IMR-90 (cell line): ENCODE results near the gene TTC7B. TPM values are rescaled to one million over a fixed set of nuclear protein-coding genes. Genes with fewer than 3 reads are reported as not detected.

Source experiments
- ATAC-seq: fragments of 200-7000 bp; cut with Tn5 transposase; 2 replicates; pipeline ENCODE4 v1.9.1; 2020; ENCODE audit warnings: low read depth, mild to moderate bottlenecking, moderate library complexity
- BruUV-seq: library from RNA; stranded (reverse); fragments of 400-500 nt; replicated peaks from 2 replicates; lab custom pipeline; 2021; lab: Mats Ljungman, UMichigan
- CTCF ChIA-PET: fragments of 300-600 bp; formaldehyde crosslinking; extraction: SDS; loops from one replicate; lab custom pipeline; 2021; ENCODE audit warnings: antibody characterized with exemption; lab: Yijun Ruan, JAX
- POLR2A ChIA-PET: fragments of 300-600 bp; sonication (Branson Sonifier 250); formaldehyde crosslinking; loops from one replicate; lab custom pipeline; 2022; ENCODE audit warnings: antibody characterized with exemption; ENCODE audit not compliant: unreplicated experiment; lab: Charles Lee
- DNase-seq: peaks from one replicate; pipeline ENCODE4 v3.0.0; 2013
- H2AFZ ChIP-seq: replicated peaks from 2 replicates; pipeline ENCODE3; 2013; ENCODE audit warnings: low read length, mild to moderate bottlenecking; ENCODE audit not compliant: poor library complexity
- H2AK5ac ChIP-seq: 2 replicates; pipeline ENCODE4 v1.6.1; 2013; ENCODE audit warnings: low read depth, low read length, inconsistent platforms
- H2AK9ac ChIP-seq: replicated peaks from 2 replicates; pipeline ENCODE3; 2013; ENCODE audit warnings: mild to moderate bottlenecking, low read depth, low read length, moderate library complexity; ENCODE audit not compliant: poor library complexity
- H2BK120ac ChIP-seq: 2 replicates; pipeline ENCODE4 v1.6.1; 2013; ENCODE audit warnings: low read depth, low read length, inconsistent platforms
- H2BK15ac ChIP-seq: 3 replicates; pipeline ENCODE4 v1.6.1; 2013; ENCODE audit warnings: low read depth, low read length, inconsistent platforms
- H2BK20ac ChIP-seq: 2 replicates; pipeline ENCODE4 v1.6.1; 2013; ENCODE audit warnings: low read depth, mild to moderate bottlenecking, inconsistent platforms, low read length, moderate library complexity
- H2BK5ac ChIP-seq: 2 replicates; pipeline ENCODE4 v1.6.1; 2013; ENCODE audit warnings: mild to moderate bottlenecking, low read depth, low read length, inconsistent platforms; ENCODE audit not compliant: poor library complexity, severe bottlenecking
- H3K14ac ChIP-seq: replicated peaks from 2 replicates; pipeline ENCODE4 v1.6.1; 2013; ENCODE audit warnings: low read depth, low read length, inconsistent platforms
- H3K18ac ChIP-seq: 2 replicates; pipeline ENCODE4 v1.6.1; 2013; ENCODE audit warnings: low read depth, low read length, control low read depth
- H3K23ac ChIP-seq: 2 replicates; pipeline ENCODE4 v1.6.1; 2013; ENCODE audit warnings: low read depth, low read length, inconsistent platforms
- H3K27ac ChIP-seq: 2 replicates; pipeline ENCODE4 v1.5.1; 2013; ENCODE audit warnings: mild to moderate bottlenecking, control low read depth, low read length; ENCODE audit not compliant: insufficient read depth
- H3K27me3 ChIP-seq: 2 replicates; pipeline ENCODE4 v1.6.1; 2013; ENCODE audit warnings: low read length; ENCODE audit not compliant: control insufficient read depth, insufficient read depth
- H3K36me3 ChIP-seq: 2 replicates; pipeline ENCODE4 v1.6.1; 2013; ENCODE audit warnings: low read length, mixed read lengths; ENCODE audit not compliant: control insufficient read depth, insufficient read depth
- H3K4ac ChIP-seq: 2 replicates; pipeline ENCODE4 v1.6.1; 2013; ENCODE audit warnings: low read depth, low read length, inconsistent platforms
- H3K4me1 ChIP-seq: 2 replicates; pipeline ENCODE4 v1.6.1; 2013; ENCODE audit warnings: low read length, mixed read lengths; ENCODE audit not compliant: control insufficient read depth, insufficient read depth
- H3K4me2 ChIP-seq: 2 replicates; pipeline ENCODE4 v1.6.1; 2013; ENCODE audit warnings: low read depth, mild to moderate bottlenecking, control low read depth, low read length, moderate library complexity
- H3K4me3 ChIP-seq: 2 replicates; pipeline ENCODE4 v1.5.1; 2013; ENCODE audit warnings: low read depth, mild to moderate bottlenecking, control low read depth, low read length, moderate library complexity; ENCODE audit not compliant: insufficient read depth
- H3K56ac ChIP-seq: 2 replicates; pipeline ENCODE4 v1.6.1; 2013; ENCODE audit warnings: low read length, inconsistent platforms; ENCODE audit not compliant: insufficient read depth; ENCODE audit errors: extremely low read depth
- H3K79me1 ChIP-seq, 2 experiments: 2 replicates each; pipeline ENCODE4 v1.6.1; 2013; ENCODE audit warnings: low read length in 2 of 2, inconsistent platforms in 1 of 2, low read depth in 1 of 2
- H3K9ac ChIP-seq: 2 replicates; pipeline ENCODE4 v1.6.1; 2013; ENCODE audit warnings: low read depth, low read length, control low read depth
- H3K9me1 ChIP-seq: 2 replicates; pipeline ENCODE4 v1.6.1; 2013; ENCODE audit warnings: low read length, inconsistent platforms; ENCODE audit not compliant: insufficient read depth
- H3K9me3 ChIP-seq: 2 replicates; pipeline ENCODE4 v1.6.1; 2013; ENCODE audit warnings: low read length; ENCODE audit not compliant: control insufficient read depth, insufficient read depth
- H4K20me1 ChIP-seq: 2 replicates; pipeline ENCODE4 v1.6.1; 2013; ENCODE audit warnings: low read length, inconsistent platforms; ENCODE audit not compliant: insufficient read depth
- H4K5ac ChIP-seq: 2 replicates; pipeline ENCODE4 v1.6.1; 2013; ENCODE audit warnings: mild to moderate bottlenecking, low read depth, low read length, control low read depth
- H4K8ac ChIP-seq, 2 experiments: 2 replicates each; pipeline ENCODE4 v1.6.1; 2013; ENCODE audit warnings: low read depth in 2 of 2, low read length in 2 of 2, control low read depth in 1 of 2, inconsistent platforms in 1 of 2
- H4K91ac ChIP-seq: 2 replicates; pipeline ENCODE4 v1.6.1; 2013; ENCODE audit warnings: low read depth, low read length, inconsistent platforms; ENCODE audit not compliant: insufficient read depth
- BHLHE40 ChIP-seq: fragments of 150-350 bp; IDR thresholded peaks from 2 replicates; pipeline ENCODE4 v1.6.1; 2016; ENCODE audit warnings: mild to moderate bottlenecking, low read depth, low read length
- CEBPB ChIP-seq: IDR thresholded peaks from 2 replicates; pipeline ENCODE4 v1.6.1; 2012; ENCODE audit warnings: low read depth, low read length, improper control_type of control experiment
- CHD1 ChIP-seq: IDR thresholded peaks from 2 replicates; pipeline ENCODE4 v1.6.1; 2012; ENCODE audit warnings: low read depth, low read length, improper control_type of control experiment
- CTCF ChIP-seq: conservative IDR thresholded peaks from 2 replicates; pipeline ENCODE4 v1.5.1; 2012; ENCODE audit warnings: mild to moderate bottlenecking, low read depth, low read length, improper control_type of control experiment
- ELK1 ChIP-seq: fragments of 150-350 bp; IDR thresholded peaks from 2 replicates; pipeline ENCODE4 v1.6.1; 2016; ENCODE audit warnings: low read depth, mild to moderate bottlenecking, low read length, moderate library complexity, borderline replicate concordance
- FOS ChIP-seq: fragments of 150-350 bp; IDR thresholded peaks from 2 replicates; pipeline ENCODE4 v1.6.1; 2016; ENCODE audit warnings: low read depth, low read length
- MAFK ChIP-seq: IDR thresholded peaks from 2 replicates; pipeline ENCODE4 v1.6.1; 2012; ENCODE audit warnings: low read depth, low read length, improper control_type of control experiment
- MAZ ChIP-seq: IDR thresholded peaks from 2 replicates; pipeline ENCODE4 v1.6.1; 2012; ENCODE audit warnings: low read depth, mild to moderate bottlenecking, low read length, improper control_type of control experiment, moderate library complexity, borderline replicate concordance
- MXI1 ChIP-seq: IDR thresholded peaks from 2 replicates; pipeline ENCODE4 v1.6.1; 2012; ENCODE audit warnings: low read depth, mild to moderate bottlenecking, low read length, moderate library complexity, borderline replicate concordance
- NFE2L2 ChIP-seq: fragments of 150-350 bp; IDR thresholded peaks from 2 replicates; pipeline ENCODE4 v1.6.1; 2016; ENCODE audit warnings: low read depth, mild to moderate bottlenecking, low read length
- POLR2A ChIP-seq: IDR thresholded peaks from 2 replicates; pipeline ENCODE4 v1.6.1; 2012; ENCODE audit warnings: mild to moderate bottlenecking, low read depth, low read length
- RAD21 ChIP-seq: IDR thresholded peaks from 2 replicates; pipeline ENCODE4 v1.6.1; 2012; ENCODE audit warnings: low read length, improper control_type of control experiment
- RCOR1 ChIP-seq: IDR thresholded peaks from 2 replicates; pipeline ENCODE4 v1.6.1; 2012; ENCODE audit warnings: mild to moderate bottlenecking, low read length, improper control_type of control experiment; ENCODE audit not compliant: insufficient replicate concordance
- RFX5 ChIP-seq: IDR thresholded peaks from 2 replicates; pipeline ENCODE4 v1.8.0; 2012; ENCODE audit warnings: low read depth, mild to moderate bottlenecking, low read length, moderate library complexity
- SMC3 ChIP-seq: fragments of 150-350 bp; IDR thresholded peaks from 2 replicates; pipeline ENCODE4 v1.6.1; 2016; ENCODE audit warnings: low read depth, mild to moderate bottlenecking, antibody characterized with exemption, low read length, moderate library complexity
- USF2 ChIP-seq: fragments of 150-350 bp; IDR thresholded peaks from 2 replicates; pipeline ENCODE4 v1.6.1; 2017; ENCODE audit warnings: mild to moderate bottlenecking, antibody characterized with exemption, low read length, low read depth
- WGBS, 2 experiments: methylation state at CpG; one replicate each; pipeline versions ENCODE4 v1.1.5 to v1.1.7; 2013; ENCODE audit warnings: missing lambda C conversion rate in 2 of 2; ENCODE audit not compliant: insufficient read length in 1 of 2; ENCODE audit errors: extremely low coverage in 2 of 2; 5-methylcytosine and 5-hydroxymethylcytosine counted together
- dilution Hi-C: fragments of 300-500 bp; cut with HindIII; formaldehyde crosslinking; loops from one replicate; pipeline ENCODE4 v1.14.3; 2018; ENCODE audit warnings: low sequenced_read_pairs; ENCODE audit not compliant: unreplicated experiment
- in situ Hi-C: fragments of 300-500 bp; cut with MboI; formaldehyde crosslinking; loops from 3 replicates; pipeline ENCODE4 v1.14.3; 2019; ENCODE audit warnings: low sequenced_read_pairs, inconsistent platforms, mixed read lengths
- intact Hi-C: fragments of 100-400 bp; cut with micrococcal nuclease; formaldehyde crosslinking; loops from 2 replicates; pipeline ENCODE4 v1.10.0; 2022
- polyA plus RNA-seq, 3 experiments: library from polyadenylated mRNA; depleted of rRNA; stranded (reverse); fragments of >200 nt; gene quantifications; 2 replicates each; pipeline ENCODE4 v1.2.3, GENCODE V29; 2012; ENCODE audit warnings: low replicate concordance in 1 of 3
- total RNA-seq: library from RNA; depleted of rRNA; stranded (reverse); fragments of >200 nt; gene quantifications from 2 replicates; pipeline ENCODE4 v1.2.3, GENCODE V29; 2012

The TTC7B gene
- total and polyA plus RNA-seq, 2 of the 4 experiments (the other 2 are of a cell fraction): 18.1 to 35.3 TPM

DNA sequence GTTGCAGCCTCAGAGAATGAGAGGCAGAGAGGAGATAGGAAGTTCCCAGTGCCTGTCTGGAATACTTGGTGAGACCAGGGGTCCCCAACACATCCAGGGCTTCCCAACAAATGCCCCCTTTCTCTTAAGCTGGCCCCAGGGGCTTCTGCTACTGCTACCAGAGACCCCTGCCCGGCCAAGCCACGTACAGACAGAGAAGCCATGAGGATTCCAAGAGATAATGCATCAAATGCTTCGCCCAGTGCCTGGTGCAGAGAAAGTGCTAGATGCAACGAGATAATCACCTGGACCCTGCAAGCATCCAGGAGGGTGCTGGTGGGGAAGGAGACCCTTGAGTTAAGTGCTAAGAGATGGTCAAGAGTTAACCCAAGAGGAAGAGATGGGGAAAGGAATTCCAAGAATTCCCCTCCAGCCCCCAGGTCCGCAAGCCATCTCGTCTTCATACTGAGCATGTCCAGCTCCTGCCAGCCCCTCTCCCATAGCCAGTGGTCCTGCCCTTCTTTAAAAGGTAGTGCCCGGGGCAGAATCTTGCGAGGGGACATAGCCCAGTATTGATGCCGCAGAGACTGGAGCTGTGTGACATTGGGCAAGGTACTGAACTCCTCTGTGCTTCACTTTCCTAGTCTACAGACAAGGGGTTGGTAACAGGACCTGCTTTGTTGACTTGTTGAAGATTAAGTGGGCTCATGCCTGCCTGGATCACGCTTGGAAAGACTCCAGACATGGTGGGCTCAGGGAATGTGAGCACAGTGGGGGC, 316.1 kb downstream of the TTC7B start:
- H2BK120ac ChIP-seq: no peak overlapping the region
- CTCF ChIA-PET: no interaction called here
- H3K4me1 ChIP-seq: no peaks in the 10 kb centered on the region
- intact Hi-C loops: no loop called here
- H3K79me1 ChIP-seq: no peaks in the 10 kb centered on the region
- no peak overlapping the region for H2BK15ac ChIP-seq
- H4K5ac ChIP-seq: no peak overlapping the region
- DNase-seq (no peak), ATAC-seq (no peak)
- no peak overlapping the region for H3K23ac ChIP-seq
- no peak for TF ChIP-seq RFX5
- TF ChIP-seq FOS: no peak
- TF ChIP-seq CEBPB: no peak
- no peak for TF ChIP-seq NFE2L2
- TF ChIP-seq POLR2A: no peak
- TF ChIP-seq BHLHE40: no peak
- no peak for TF ChIP-seq RCOR1
- TF ChIP-seq ELK1: no peak
- TF ChIP-seq MAZ: no peak
- TF ChIP-seq MAFK: no peak
- no peak for TF ChIP-seq USF2
- no peak for TF ChIP-seq RAD21
- TF ChIP-seq CTCF: no peak
- TF ChIP-seq MXI1: no peak
- TF ChIP-seq CHD1: no peak
- TF ChIP-seq SMC3: no peak
- dilution Hi-C loops: no loop called here
- BruUV-seq: no TSS peak
- H3K27ac ChIP-seq: no peak overlapping the region
- H3K14ac ChIP-seq: no peak overlapping the region
- H3K4me3 ChIP-seq: no peak overlapping the region
- H3K9me3 ChIP-seq: no peaks in the 10 kb centered on the region
- 65% methylated on average over 2 of the region's 10 CpGs; no CpG with 5 or more reads in 1 of the 2 experiments for WGBS, 2 experiments
- H3K18ac ChIP-seq: no peak overlapping the region
- H3K4me2 ChIP-seq: no peak overlapping the region
- no peak overlapping the region for H2AFZ ChIP-seq
- no peak overlapping the region for H4K91ac ChIP-seq
- POLR2A ChIA-PET: no interaction called here
- no peak overlapping the region for H3K4ac ChIP-seq
- H3K9me1 ChIP-seq: no peaks in the 10 kb centered on the region
- H2BK20ac ChIP-seq: no peak overlapping the region
- no peak overlapping the region for H4K8ac ChIP-seq
- no peak overlapping the region for H2AK9ac ChIP-seq
- H2AK5ac ChIP-seq: no peak overlapping the region
- no peak overlapping the region for H2BK5ac ChIP-seq
- no peaks in the 10 kb centered on the region for H4K20me1 ChIP-seq
- H3K9ac ChIP-seq: no peak overlapping the region
- no peaks in the 10 kb centered on the region for H3K36me3 ChIP-seq
- in situ Hi-C loops: no loop called here
- H3K56ac ChIP-seq: no peak overlapping the region
- peaks cover 9% of the 10 kb centered on the region for H3K27me3 ChIP-seq
